Tibial artery (tissue), 4 donors: ENCODE results near the gene MKRN2.

ENCODE experiments used
- DNase-seq, 2 donors: peaks; one replicate each; pipeline ENCODE4 v3.0.0-alpha.2; 2019
- H3K27ac ChIP-seq, 2 donors: fragments of 200-600 bp; sonication (generic) in 1 of 2; 1 replicate in 1 of 2; 2 replicates in 1 of 2; pipeline ENCODE4 v1.5.1; 2018 to 2019; ENCODE audit warnings: mild to moderate bottlenecking in 1 of 2
- H3K27me3 ChIP-seq, 2 donors: fragments of 200-600 bp; sonication (generic) in 1 of 2; one replicate each; pipeline versions ENCODE4 v1.5.1 to v1.6.0; 2016 to 2019
- H3K36me3 ChIP-seq, 3 donors: fragments of 200-600 bp; sonication (generic) in 2 of 3; one replicate each; pipeline ENCODE4 v1.5.1; 2016 to 2019; ENCODE audit warnings: mild to moderate bottlenecking in 2 of 3
- H3K4me1 ChIP-seq, 4 donors: fragments of 200-600 bp; sonication (generic) in 2 of 4; 1 replicate in 3 of 4; 2 replicates in 1 of 4; pipeline ENCODE4 v1.5.1; 2016 to 2019
- H3K4me3 ChIP-seq, 2 donors: fragments of 200-600 bp; sonication (generic) in 1 of 2; 1 replicate in 1 of 2; 2 replicates in 1 of 2; pipeline ENCODE4 v1.5.1; 2018 to 2019; ENCODE audit warnings: mild to moderate bottlenecking in 2 of 2
- H3K9me3 ChIP-seq, 3 donors: fragments of 200-600 bp; sonication (generic) in 1 of 3; one replicate each; pipeline ENCODE4 v1.5.1; 2016 to 2019
- intact Hi-C: fragments of 100-400 bp; cut with DNase I; formaldehyde crosslinking; loops from one replicate; pipeline ENCODE4 v1.15.0; 2023; ENCODE audit warnings: low total_unique reads
- TF ChIP-seq, protein P1 (sequence below), 2 experiments: fragments of 200-600 bp in 1 of 2; fragments of 450-650 bp in 1 of 2; IDR thresholded peaks; one replicate each; pipeline ENCODE4 v1.5.1; 2017 to 2019; ENCODE audit warnings: antibody characterized with exemption in 2 of 2, mild to moderate bottlenecking in 1 of 2, moderate library complexity in 1 of 2

MKRN2 gene

GRCh38 chr3:12562451-12562850 is 5.6 kb downstream of the MKRN2 start:
- TF ChIP-seq, protein P1, sequence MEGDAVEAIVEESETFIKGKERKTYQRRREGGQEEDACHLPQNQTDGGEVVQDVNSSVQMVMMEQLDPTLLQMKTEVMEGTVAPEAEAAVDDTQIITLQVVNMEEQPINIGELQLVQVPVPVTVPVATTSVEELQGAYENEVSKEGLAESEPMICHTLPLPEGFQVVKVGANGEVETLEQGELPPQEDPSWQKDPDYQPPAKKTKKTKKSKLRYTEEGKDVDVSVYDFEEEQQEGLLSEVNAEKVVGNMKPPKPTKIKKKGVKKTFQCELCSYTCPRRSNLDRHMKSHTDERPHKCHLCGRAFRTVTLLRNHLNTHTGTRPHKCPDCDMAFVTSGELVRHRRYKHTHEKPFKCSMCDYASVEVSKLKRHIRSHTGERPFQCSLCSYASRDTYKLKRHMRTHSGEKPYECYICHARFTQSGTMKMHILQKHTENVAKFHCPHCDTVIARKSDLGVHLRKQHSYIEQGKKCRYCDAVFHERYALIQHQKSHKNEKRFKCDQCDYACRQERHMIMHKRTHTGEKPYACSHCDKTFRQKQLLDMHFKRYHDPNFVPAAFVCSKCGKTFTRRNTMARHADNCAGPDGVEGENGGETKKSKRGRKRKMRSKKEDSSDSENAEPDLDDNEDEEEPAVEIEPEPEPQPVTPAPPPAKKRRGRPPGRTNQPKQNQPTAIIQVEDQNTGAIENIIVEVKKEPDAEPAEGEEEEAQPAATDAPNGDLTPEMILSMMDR (IDR thresholded peaks at IDR 0.05), result no peak
- H3K36me3 ChIP-seq, result no peaks in the 10 kb centered on the region
- intact Hi-C loops, result no loop called here
- peaks cover 0 to 7% (median 6%) of the 10 kb centered on the region in 3 donors for H3K9me3 ChIP-seq
- H3K4me3 ChIP-seq, result no peak overlapping the region
- H3K27me3 ChIP-seq, result no peaks in the 10 kb centered on the region
- H3K4me1 ChIP-seq, result peaks cover 0 to 54% (median 36%) of the 10 kb centered on the region in 4 donors
- H3K27ac ChIP-seq, result no peak overlapping the region
- no peak for DNase-seq

GRCh38 chr3:12566976-12567375 is 10.1 kb downstream of the MKRN2 start:
- Histone ChIP-seq H3K4me3 (no peak overlapping the region), H3K4me1 (peaks cover 0 to 14% (median 7%) of the 10 kb centered on the region in 4 donors), H3K36me3 (peaks cover 25 to 33% (median 26%) of the 10 kb centered on the region in 3 donors), H3K27me3 (no peaks in the 10 kb centered on the region), H3K27ac (no peak overlapping the region), H3K9me3 (peaks cover 0 to 7% (median 6%) of the 10 kb centered on the region in 3 donors)
- DNase-seq, result no peak
- TF ChIP-seq, protein P1 (IDR thresholded peaks at IDR 0.05), result no peak
- intact Hi-C loops, result no loop called here

- Histone ChIP-seq H3K4me3 (no peak overlapping the region), H3K27me3 (no peaks in the 10 kb centered on the region), H3K4me1 (no peaks in the 10 kb centered on the region), H3K27ac (no peak overlapping the region), H3K9me3 (peaks cover 0 to 7% (median 6%) of the 10 kb centered on the region in 3 donors), H3K36me3 (peaks cover 43 to 51% (median 44%) of the 10 kb centered on the region in 3 donors)
- DNase-seq, result no peak
- TF ChIP-seq, protein P1 (IDR thresholded peaks at IDR 0.05), result no peak
- intact Hi-C loops, result no loop called here
Measured at GRCh38 chr3:12568747-12569146, 11.9 kb downstream of the MKRN2 start.

GRCh38 chr3:12569836-12570235 is 12.9 kb downstream of the MKRN2 start:
- TF ChIP-seq, protein P1 (IDR thresholded peaks at IDR 0.05), result no peak
- Histone ChIP-seq H3K27me3 (no peaks in the 10 kb centered on the region), H3K27ac (no peak overlapping the region), H3K36me3 (peaks cover 54 to 62% (median 55%) of the 10 kb centered on the region in 3 donors), H3K4me1 (no peaks in the 10 kb centered on the region), H3K4me3 (no peak overlapping the region), H3K9me3 (peaks cover 0 to 7% (median 6%) of the 10 kb centered on the region in 3 donors)
- intact Hi-C loops, result no loop called here
- no peak for DNase-seq

- Histone ChIP-seq H3K27me3 (no peaks in the 10 kb centered on the region), H3K36me3 (peaks cover 74 to 84% (median 75%) of the 10 kb centered on the region in 3 donors), H3K4me1 (no peaks in the 10 kb centered on the region), H3K4me3 (no peak overlapping the region), H3K9me3 (no peaks in the 10 kb centered on the region), H3K27ac (no peak overlapping the region)
- intact Hi-C loops, result no loop called here
- TF ChIP-seq, protein P1 (IDR thresholded peaks at IDR 0.05), result no peak
- DNase-seq, result no peak
Measured at GRCh38 chr3:12571986-12572385, 15.1 kb downstream of the MKRN2 start.

DNA sequence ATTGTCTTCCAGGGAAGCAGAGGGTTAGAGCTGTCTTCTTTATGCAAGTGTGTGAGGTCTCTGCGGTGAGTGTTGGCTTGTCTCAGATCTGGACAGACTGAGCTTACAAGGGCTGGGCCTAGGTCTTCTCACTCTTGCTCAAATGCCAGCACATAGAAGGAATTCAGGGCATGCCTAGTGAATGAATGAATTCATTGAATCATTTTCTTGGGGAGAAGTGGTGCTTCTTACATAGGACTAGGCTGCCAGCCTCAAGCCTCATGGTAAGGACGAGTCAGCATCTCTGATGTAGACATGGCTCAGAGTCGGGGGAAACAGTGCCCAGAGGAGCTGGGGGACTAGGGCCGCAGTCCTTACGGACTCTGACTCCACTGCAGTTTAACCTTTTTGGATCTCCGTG is 17.2 kb downstream of the MKRN2 start:
- Histone ChIP-seq H3K27me3 (no peaks in the 10 kb centered on the region), H3K4me1 (no peaks in the 10 kb centered on the region), H3K4me3 (no peak overlapping the region), H3K36me3 (peaks cover 83 to 100% (median 97%) of the 10 kb centered on the region in 3 donors), H3K27ac (no peak overlapping the region), H3K9me3 (no peaks in the 10 kb centered on the region)
- intact Hi-C loops, result no loop called here
- DNase-seq, result no peak
- TF ChIP-seq, protein P1 (IDR thresholded peaks at IDR 0.05), result no peak
